Thyroid gland (tissue), 4 donors: ENCODE data around the gene TMEM167A. TPM values are rescaled to one million over a fixed set of nuclear protein-coding genes. Genes with fewer than 3 reads are reported as not detected.

Experiments
- DNase-seq, 2 donors: peaks; one replicate each; pipeline ENCODE4 v3.0.0-alpha.2; 2019
- H3K27ac ChIP-seq, 3 donors: fragments of 200-600 bp; sonication (generic); 1 replicate in 2 of 3; 2 replicates in 1 of 3; pipeline ENCODE4 v1.5.1; 2016 to 2019; ENCODE audit warnings: mild to moderate bottlenecking in 1 of 3, moderate library complexity in 1 of 3
- H3K27me3 ChIP-seq: fragments of 200-600 bp; sonication (generic); one replicate; pipeline ENCODE4 v1.5.1; 2019
- H3K36me3 ChIP-seq, 2 donors: fragments of 200-600 bp; sonication (generic); one replicate each; pipeline ENCODE4 v1.5.1; 2016 to 2019
- H3K4me1 ChIP-seq, 2 donors: fragments of 200-600 bp; sonication (generic); one replicate each; pipeline ENCODE4 v1.5.1; 2017 to 2019
- H3K4me3 ChIP-seq, 3 donors: fragments of 200-600 bp; sonication (generic); replicated peaks in 1 of 3; 1 replicate in 2 of 3; 2 replicates in 1 of 3; pipeline ENCODE4 v1.5.1; 2016; ENCODE audit warnings: mild to moderate bottlenecking in 1 of 3
- H3K9me3 ChIP-seq: fragments of 200-600 bp; sonication (generic); one replicate; pipeline ENCODE4 v1.5.1; 2017
- CTCF ChIP-seq, 6 experiments: fragments of 200-600 bp in 3 of 6; fragments of 450-650 bp in 3 of 6; sonication (generic) in 3 of 6; IDR thresholded peaks; one replicate each; pipeline ENCODE4 v1.5.1; 2016 to 2019; ENCODE audit warnings: antibody characterized with exemption in 6 of 6, mild to moderate bottlenecking in 2 of 6, inconsistent platforms in 1 of 6, moderate library complexity in 1 of 6
- POLR2A ChIP-seq, 2 donors: fragments of 450-650 bp; IDR thresholded peaks; one replicate each; pipeline ENCODE4 v1.6.1; 2017; ENCODE audit warnings: antibody characterized with exemption in 2 of 2, mild to moderate bottlenecking in 2 of 2, moderate library complexity in 1 of 2
- WGBS, 2 donors: methylation state at CpG; one replicate each; pipeline ENCODE4 v1.1.5; 2017; 5-methylcytosine and 5-hydroxymethylcytosine counted together
- intact Hi-C: fragments of 100-400 bp; cut with DNase I; formaldehyde crosslinking; loops from one replicate; pipeline ENCODE4 v1.15.1; 2023
- total RNA-seq, 4 donors: library from RNA; depleted of rRNA; stranded (reverse); fragments of >200 nt; gene quantifications; one replicate each; pipeline ENCODE4 v1.2.3, GENCODE V29; 2016

The TMEM167A gene
- total RNA-seq, 4 donors from 2014 or later, result 38.2 to 51.1 (median 49.2) TPM

DNA sequence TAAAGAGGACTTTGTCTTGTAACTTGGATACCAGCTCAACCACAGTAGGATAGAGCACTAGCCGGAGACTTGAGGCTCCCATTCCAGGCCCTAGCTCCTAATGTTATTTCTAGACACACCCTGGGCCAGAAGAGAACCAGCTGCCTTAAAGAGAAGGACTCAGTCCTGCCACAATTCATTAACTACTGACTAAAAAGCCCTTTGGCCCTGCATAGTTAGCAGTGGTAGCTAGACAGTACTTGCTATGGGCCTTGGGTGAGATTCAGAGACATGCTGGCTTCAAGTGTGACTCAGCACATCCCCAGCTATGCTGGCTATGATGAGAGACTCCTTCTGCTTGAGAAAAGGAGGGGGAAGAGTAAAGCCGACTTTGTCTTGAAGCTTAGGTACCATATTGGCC, 47.3 kb downstream of the TMEM167A start:
- H3K27me3 ChIP-seq, result no peaks in the 10 kb centered on the region
- 91 to 100% methylated on average over 2 of the region's 2 CpGs for WGBS, 2 donors
- TF ChIP-seq CTCF (IDR thresholded peaks at IDR 0.05) (no peak), POLR2A (IDR thresholded peaks at IDR 0.05) (no peak)
- DNase-seq, result no peak
- H3K4me1 ChIP-seq, result no peaks in the 10 kb centered on the region
- H3K36me3 ChIP-seq, result no peaks in the 10 kb centered on the region
- H3K27ac ChIP-seq, result no peak overlapping the region
- H3K4me3 ChIP-seq, result no peak overlapping the region
- no peaks in the 10 kb centered on the region for H3K9me3 ChIP-seq
- intact Hi-C loops, result no loop called here

- Histone ChIP-seq H3K36me3 (no peaks in the 10 kb centered on the region), H3K27ac (no peak overlapping the region), H3K4me3 (no peak overlapping the region), H3K9me3 (no peaks in the 10 kb centered on the region), H3K4me1 (no peaks in the 10 kb centered on the region), H3K27me3 (no peaks in the 10 kb centered on the region)
- DNase-seq, result no peak
- 71 to 76% methylated on average over 4 of the region's 4 CpGs for WGBS, 2 donors
- intact Hi-C loops, result no loop called here
- TF ChIP-seq POLR2A (IDR thresholded peaks at IDR 0.05) (no peak), CTCF (IDR thresholded peaks at IDR 0.05) (no peak)
Observed at GRCh38 chr5:83026930-83027687, 50.1 kb downstream of the TMEM167A start.

GRCh38 chr5:83026516-83026915, 50.7 kb downstream of the TMEM167A start:
- TF ChIP-seq POLR2A (IDR thresholded peaks at IDR 0.05) (no peak), CTCF (IDR thresholded peaks at IDR 0.05) (no peak)
- Histone ChIP-seq H3K27ac (no peak overlapping the region), H3K4me3 (no peak overlapping the region), H3K27me3 (no peaks in the 10 kb centered on the region), H3K36me3 (no peaks in the 10 kb centered on the region), H3K9me3 (no peaks in the 10 kb centered on the region), H3K4me1 (no peaks in the 10 kb centered on the region)
- no peak for DNase-seq
- 63 to 69% methylated on average over 2 of the region's 2 CpGs for WGBS, 2 donors
- intact Hi-C loops, result no loop called here

DNA sequence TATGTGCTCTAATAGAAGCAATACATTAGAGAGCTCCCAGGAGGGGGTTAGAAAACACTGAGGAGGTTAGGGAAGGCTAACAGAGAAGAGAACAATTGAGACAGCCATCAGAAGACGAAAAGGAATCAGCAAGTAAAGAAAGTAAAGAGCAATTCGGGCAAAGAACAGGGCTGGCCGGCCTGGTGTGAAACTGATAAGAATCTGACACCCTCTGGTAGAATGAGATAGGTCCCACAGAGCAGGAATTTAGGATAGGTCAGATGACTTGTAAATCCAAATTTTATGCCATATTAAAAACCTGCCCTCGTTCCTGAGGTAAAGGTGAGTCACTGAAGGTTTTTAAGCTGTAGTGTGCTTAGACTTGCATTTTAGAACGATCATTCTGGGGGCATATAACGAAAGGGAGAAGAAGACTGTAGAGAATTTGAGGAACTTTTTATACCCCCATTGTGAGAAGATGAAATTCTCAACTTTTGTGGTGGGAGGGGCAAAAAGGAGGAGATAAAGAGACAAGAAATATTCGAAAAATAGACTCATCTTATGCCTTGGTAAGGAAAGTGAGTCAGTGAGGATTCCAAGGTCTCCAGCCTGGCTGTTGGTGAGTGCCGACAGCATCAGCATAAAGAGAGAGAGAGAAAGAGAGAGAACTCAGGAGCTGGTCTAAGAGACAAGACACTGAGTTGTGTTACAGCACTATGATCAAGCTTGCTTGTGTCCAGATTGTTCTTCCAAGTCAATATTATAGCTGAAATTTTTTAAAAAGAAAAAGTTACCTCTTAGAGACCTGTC, 51.3 kb downstream of the TMEM167A start:
- no peak for DNase-seq
- 82 to 85% methylated on average over 8 of the region's 8 CpGs for WGBS, 2 donors
- no peak for TF ChIP-seq POLR2A (IDR thresholded peaks at IDR 0.05)
- TF ChIP-seq CTCF (IDR thresholded peaks at IDR 0.05), result no peak
- Histone ChIP-seq H3K27me3 (no peaks in the 10 kb centered on the region), H3K9me3 (no peaks in the 10 kb centered on the region), H3K27ac (no peak overlapping the region), H3K36me3 (no peaks in the 10 kb centered on the region), H3K4me1 (no peaks in the 10 kb centered on the region), H3K4me3 (no peak overlapping the region)
- intact Hi-C loops, result no loop called here

DNA sequence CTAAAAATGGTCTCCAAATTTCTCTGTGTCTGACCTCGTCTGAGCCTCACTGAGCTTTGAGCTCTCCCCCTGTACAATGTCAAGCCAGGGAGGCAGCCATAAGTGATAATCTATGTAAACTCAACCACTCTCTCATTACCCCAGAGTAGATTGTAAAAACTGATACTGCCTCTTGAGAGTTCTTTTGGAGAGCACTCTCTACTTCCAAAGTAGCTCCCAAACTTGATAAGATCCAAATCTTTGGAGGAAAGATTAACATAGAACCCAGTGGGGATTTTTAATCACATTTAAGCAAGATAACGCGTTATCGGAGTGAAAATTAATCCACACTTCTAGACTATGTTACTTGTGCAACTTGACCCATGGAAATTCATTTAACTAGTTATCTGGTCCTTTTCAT, 54.9 kb downstream of the TMEM167A start:
- no peaks in the 10 kb centered on the region for H3K9me3 ChIP-seq
- no peak for DNase-seq
- TF ChIP-seq CTCF (IDR thresholded peaks at IDR 0.05), result no peak
- no peak for TF ChIP-seq POLR2A (IDR thresholded peaks at IDR 0.05)
- H3K4me1 ChIP-seq, result no peaks in the 10 kb centered on the region
- intact Hi-C loops, result no loop called here
- H3K27me3 ChIP-seq, result no peaks in the 10 kb centered on the region
- no peak overlapping the region for H3K4me3 ChIP-seq
- 32 to 42% methylated on average over 4 of the region's 4 CpGs for WGBS, 2 donors
- no peaks in the 10 kb centered on the region for H3K36me3 ChIP-seq
- H3K27ac ChIP-seq, result no peak overlapping the region
